CD4-positive, alpha-beta T cell treated with Interleukin-17A for 1 hour (primary cell): Measurements from ENCODE around the gene SORCS2.

Experiments
- DNase-seq: peaks from one replicate; pipeline ENCODE4 v3.0.0-alpha.2; 2020

SORCS2 gene

DNA sequence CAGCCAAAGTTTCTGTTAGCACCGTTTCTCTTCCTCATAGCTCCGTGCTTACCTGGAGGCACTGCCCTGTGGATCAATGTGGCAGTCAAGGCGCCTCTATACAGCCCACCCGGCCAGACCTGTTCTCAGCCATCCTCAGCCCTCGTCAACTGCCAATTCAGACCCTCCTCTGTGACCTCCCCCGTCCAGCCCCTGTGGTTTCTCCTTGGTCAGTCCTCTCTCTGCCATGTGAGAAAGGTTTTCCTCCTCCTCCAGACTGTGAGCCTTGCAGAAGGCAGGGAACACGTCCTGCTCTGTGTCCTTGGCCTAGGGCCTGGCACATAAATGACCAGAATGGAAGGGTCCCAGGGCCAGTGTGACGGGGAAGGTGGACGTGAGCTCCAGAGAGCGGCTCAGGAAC lies 417.0 kb downstream of the SORCS2 start:
- DNase-seq = no peak

DNA sequence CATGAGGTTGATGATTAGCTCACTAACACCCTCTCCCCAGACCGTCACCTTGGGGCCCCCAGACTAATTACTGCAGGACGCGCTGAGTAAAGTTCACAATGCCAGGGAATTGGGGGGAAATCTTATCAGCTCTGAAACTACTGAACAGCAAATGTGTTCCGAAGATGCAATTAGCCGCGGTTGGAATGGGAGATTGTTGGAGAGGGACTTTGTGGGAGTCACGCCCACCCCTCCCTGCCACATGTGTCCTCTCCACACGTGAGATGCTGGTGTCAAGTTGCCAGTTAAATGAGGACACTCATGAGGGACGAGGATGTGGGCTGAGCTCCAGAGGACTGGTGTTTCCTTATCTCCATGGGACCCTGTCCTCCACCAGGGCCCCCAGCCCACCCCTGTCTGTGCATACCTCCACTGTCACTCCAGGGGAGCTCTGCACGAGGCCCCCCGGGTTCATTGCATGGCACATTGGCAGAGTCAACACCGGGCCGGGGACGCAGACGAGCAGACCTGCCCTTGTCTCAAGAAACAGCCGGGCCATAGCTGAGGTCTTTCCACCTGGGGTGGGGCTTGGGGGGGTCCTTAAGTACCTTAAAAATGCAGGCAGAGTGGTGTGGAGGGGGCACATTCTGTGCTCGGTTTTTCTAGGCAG lies 417.8 kb downstream of the SORCS2 start:
- DNase-seq = no peak

DNA sequence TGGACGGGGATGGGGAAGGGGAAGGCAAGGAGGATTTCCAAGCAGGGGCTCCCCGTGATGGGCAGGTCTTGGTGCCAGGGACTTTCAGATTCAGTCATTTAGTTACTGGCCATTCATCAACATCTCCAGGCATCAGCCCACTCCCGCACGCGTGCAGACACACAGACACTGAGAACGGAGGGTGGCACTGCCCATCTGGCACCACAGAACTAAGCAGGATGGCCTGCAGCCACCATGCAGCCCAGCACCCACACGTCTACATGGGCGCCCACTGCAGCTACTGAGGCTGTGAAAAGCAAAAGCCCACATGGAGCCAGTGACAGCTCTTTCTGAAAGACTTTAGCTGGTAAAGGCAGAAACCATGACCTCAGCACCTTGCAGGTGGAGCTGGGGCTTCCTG lies 418.5 kb downstream of the SORCS2 start:
- no peak for DNase-seq

DNA sequence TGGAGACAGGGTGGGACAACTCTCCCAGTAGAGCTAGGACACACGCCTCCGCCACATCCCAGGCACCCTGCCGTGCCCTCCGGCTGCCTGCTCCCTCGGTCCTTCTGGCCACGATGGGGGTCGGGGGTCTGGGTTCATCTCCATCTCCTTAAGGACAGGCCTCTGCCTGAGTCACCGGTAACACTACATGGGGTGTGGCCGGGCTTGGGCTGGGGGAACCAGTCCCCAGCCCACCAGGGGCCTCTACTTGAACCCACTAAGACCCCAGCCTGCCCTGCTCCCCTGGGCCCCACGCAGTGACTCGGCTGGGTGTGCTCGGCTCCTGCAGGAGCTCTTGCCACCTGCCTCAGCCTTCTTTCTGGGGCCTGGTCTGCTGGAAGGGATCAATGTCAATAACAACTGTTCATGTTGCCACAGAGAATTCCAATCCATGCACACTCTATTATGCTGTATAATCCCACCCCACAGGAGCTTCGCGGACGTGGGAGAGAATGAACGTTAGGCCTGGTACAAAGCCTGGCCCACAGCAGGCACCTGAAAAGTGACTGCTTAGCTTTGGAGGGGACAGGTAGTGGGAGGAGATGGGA lies 420.1 kb downstream of the SORCS2 start:
- DNase-seq = no peak

DNA sequence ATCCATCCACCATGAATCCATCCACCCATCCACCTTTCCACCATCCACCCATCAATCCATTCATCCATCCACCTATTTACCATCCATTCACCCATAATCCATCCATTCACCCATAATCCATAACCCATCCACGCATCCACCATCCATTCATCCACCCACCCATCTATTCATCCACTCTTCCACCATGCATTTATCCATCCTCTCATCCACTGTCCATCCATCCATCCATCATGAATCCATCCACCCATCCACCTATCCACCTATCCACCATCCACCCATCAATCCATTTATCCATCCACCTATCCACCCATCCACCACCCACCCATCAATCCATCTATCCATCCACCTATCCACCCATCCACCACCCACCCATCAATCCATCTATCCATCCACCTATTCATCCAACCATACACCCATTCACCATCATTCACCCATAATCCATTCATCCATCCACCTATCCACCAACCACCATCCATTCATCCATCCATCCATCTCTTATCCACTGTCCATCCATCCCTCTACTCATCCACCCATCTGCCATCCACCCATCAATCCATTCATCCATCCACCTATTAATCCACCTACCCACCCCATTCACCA lies 422.1 kb downstream of the SORCS2 start:
- DNase-seq = no peak

DNA sequence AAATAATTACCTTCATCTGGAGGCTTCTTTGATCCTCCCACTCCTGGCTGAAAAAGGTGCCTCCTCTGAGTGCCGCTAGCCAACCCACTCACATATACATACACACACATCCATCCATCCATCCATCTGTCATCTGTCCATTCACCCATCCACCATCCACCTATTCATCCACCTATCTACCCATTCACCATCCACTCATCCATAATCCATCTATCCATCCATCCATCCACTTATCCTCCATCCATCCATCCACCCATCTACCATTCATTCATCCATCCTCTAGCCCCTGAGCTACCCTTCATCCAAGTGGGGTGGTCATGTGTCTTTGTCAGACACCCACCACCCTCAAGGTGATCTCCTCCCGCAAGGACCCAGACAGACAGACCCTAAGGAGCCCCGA lies 423.9 kb downstream of the SORCS2 start:
- no peak for DNase-seq

DNA sequence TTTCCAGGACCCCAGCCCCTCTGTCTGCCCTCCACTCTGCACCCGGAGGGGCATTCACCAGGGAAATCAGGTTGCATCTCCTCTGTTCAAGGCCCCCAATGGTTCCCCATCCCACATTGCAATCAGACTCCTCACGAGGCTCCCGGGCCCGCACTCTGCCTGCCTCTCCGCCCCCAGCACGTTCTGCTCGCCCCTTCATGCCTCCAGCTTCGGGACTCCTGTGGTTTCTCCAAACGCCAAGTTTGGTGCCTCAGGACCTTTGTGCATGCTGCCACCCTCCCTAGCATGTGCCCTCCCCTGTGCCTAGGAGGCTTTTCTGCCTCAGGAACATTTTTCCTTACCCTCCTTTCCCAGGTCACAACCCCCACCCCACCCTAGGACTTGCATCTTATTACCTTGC lies 426.0 kb downstream of the SORCS2 start:
- no peak for DNase-seq

DNA sequence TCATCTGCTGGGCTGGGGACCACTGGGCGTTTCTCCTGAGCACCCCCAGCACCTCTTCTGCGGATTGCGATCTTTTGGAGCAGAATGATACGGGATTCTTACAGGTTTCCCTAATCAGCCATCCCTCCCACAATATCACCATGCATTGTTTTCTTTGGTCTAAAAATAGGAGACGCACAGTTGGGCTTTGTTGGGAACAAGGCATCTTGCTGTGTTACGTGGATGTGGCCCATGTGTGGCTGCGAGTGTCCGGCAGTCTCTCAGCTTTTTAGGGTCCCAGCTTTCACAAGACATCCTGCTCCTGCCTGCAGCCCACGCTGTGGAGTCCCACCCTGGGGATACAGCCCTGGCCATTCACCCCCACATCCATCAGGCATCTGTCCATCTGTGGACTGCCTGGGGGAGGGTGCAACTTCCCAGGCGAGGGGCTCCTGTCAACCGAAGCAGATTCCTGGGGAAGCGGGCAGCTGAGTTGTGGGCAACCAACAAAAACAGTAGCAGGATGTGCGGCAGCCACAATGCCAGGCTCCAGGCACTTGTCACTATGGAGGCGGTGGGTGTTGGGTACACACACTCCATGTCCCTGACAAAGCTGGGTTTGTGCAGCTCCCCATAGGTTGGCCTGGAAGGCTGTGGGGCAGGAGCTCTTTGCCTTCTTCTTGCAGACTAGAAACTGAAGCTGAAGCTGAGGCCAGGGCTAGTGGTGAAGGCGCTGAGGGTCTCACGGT lies 427.9 kb downstream of the SORCS2 start:
- DNase-seq = no peak

DNA sequence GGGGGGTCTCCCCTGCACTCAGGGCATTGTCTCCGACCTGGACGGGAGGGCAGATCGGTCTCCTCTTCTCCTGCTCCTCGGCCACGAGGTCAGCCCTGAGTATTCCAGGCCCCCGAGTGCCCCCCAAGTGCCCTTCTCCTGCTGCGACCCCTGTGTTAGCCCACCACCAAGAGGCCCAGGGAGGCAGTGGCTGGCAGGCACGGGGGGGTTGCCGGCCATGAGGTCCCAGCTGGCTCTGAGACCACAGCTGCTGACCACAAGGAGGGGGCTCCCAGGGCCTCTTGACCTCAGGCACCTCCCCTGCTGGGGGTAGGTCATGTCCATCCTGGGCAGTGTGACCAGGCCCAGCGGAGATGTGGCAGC lies 428.5 kb downstream of the SORCS2 start:
- no peak for DNase-seq

DNA sequence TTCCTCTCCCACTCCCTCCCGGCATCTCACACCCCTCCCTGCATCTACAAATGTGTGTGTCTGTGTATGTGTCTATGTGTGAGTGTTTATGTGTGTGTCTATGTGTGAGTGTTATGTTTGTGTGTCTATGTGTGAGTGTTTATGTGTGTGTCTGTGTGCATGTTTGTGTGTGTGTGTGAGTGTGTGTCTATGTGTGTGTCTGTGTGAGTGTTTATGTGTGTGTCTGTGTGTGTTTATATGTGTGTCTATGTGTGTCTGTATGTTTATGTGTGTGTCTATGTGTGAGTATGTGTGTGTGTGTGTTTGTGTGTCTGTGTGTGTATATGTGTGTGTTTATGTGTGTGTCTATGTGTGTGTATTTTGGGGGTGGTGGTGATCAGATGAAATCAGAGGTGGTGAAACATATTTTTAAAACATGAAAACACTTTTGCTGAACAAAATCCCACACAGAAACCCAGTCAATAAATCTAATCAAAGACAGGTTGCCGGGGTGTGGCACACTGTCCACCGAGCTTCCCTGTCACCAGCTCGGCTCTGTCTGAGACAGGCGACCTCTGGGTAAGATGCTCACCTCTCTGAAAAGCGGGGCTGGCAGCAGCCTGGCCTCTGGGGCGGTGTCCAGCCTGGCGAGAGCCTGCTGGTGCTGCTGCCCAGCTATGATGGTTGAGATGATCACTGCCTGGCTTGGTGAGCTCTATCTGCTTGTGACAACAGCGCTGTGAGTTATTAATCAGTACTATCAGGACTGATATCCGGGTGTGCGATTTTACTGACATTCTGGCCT lies 429.1 kb downstream of the SORCS2 start:
- DNase-seq = no peak

DNA sequence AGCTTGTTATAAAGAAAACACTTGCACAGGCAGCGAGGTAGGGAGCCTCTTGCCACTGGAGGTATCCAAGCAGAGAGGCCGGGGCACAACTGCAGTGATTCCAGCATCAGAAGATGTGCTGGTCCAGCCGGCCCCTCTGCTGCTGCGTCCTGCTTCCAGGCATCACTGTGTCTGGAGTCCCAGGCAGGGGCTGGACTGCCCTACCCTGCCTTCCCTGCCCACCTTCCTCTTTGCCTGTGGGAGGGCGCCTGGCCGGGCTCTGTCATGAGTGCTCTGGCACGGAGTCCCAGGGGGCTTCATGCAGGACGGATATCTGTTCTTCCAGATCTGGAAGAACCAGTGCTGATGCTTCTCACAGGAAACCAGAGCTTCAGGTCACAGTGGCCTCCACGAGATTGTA lies 430.0 kb downstream of the SORCS2 start:
- no peak for DNase-seq

DNA sequence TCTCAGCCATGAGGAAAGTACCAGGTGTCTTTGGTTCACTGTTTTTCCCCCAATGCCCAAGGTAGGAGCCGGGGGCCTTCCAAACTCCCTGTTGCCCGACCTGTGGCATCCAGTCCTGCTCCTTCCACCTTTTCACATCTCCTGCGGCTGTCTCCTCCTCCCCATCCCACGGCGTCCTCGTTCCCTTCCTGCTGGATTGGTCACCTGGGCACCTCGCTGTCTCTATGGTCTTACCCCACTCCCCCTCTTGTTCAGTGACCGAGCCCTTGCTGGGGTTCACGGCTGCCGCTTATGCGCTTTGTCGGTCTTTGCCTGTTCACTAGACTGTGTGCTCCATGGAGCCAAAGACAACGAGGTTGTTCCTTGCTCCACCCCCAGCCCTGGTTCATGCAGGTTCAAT lies 431.1 kb downstream of the SORCS2 start:
- DNase-seq = no peak

DNA sequence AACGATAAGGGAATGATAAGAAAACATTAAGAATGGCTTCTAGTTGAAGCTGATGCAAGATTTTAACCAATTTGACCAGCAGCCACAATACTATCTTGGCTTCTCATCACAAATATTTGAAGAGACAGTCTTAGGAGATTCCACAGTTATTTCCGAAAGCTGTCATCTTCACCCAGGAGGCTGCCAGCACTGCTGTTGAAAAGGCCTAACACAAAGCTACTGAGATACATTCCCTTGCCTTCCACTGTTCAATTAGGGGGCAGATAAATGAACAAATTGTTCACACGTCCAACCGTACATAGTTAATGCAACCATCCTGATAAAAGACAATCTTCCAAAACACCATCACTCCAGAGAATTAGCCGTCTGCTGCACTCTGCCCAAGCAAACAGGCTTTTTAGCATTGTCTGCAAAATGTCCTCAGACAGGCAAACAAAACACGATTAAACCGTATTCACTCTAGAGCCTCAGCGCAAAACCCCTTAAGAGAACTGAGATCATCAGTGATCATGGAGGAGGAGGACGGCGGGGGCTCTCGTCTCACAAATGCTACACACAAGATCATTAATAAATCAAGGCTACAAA lies 432.1 kb downstream of the SORCS2 start:
- DNase-seq = no peak

DNA sequence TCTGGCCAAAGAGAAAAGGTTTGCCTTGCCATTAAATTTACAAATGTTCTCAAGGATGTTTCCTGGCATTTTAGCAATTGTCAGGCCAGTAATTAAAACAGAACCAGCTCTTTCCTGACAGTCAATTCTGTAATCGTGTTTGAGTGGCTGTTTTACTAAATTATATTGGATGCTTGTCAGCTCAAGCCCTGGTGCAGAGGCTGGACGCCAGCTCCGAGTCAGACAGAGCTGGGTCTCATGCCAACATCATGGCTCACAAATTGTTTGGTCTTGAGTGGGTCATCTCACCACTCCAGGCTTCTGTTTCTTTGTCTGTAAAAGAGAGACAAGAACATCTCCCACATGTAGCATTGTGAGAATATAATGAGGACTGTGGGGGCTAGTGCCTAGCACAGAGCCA lies 432.7 kb downstream of the SORCS2 start:
- DNase-seq = no peak

DNA sequence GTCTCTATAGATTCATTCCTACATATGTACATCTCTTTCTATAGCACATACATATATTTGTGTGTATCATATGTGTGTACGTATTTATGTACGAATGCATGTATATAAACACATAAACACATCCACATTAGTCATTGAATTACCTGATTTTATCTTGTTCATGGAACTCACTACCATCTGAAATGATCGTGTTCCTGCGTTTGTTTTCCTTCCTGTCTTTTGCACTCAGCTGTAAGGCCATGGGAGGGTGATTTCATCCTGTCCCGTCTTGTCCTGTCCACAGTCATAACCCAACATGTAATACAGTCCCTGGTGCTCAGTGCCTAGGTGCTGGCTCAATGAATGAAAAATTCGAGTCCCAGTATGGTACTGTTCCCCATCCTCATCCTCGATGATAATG lies 434.2 kb downstream of the SORCS2 start:
- no peak for DNase-seq

DNA sequence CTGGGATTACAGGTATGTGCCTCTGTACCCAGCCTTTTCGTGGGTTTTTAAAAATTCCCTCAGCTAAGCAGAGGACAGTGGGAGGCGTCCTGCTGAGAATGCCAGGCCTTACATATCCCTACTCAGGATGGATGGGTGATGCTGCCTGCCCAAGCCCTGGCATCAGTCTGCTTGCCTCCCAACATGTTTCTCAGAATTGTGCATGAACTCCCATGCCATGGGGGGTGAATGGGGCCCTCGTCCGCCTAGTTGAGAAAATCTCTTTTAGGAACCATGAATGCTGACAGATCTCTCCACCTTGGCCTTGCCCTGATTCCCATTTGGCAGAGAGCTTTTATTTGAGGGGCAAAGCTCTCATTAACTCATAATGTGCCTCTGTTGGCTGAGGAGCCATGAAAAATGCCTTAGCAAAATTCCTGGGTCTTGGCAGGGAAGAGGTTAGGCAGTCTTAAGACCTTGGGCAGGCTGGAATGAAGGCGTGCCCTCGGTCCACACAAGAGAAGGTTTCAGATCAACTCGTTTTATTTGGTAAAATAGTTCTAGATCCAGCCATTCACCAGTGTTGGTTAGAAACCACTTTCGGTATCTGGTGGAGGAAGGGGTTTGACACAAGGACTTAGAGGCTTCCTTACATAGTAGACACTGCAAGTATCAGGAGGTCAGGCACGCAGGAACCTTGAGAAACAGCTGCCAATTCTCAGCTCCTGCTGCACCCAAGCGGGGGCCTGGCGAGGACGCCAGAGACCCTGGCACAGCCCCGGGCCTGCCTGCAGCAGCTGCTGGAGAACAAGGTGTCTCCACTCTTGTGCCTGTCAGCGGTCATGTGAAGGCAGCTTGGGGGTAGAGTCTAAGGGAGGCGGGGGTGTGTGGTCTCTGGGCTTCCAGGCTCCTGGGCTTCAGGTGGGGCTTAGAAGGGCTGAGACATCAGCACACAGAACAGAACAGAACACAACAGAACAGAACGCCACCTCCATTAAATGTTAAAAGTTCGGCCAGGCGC lies 435.2 kb downstream of the SORCS2 start:
- DNase-seq = no peak

DNA sequence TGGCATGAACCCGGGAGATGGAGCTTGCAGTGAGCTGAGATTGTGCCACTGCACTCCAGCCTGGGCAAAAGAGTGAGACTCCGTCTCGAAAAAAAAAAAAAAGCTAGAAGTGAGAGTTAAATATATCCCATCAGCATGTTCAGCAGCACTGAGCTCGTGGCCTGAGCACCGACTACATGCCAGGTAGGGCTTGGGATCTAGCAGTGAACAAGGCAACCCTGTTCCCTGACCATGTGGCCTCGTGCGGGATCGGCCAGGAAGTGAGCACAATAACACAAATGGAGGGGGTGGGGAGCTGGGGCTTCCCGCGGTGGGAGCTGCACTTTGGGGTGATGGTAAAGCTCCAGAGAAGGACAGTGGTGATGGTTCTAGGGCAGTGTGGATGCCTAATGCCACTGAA lies 436.1 kb downstream of the SORCS2 start:
- DNase-seq = no peak

DNA sequence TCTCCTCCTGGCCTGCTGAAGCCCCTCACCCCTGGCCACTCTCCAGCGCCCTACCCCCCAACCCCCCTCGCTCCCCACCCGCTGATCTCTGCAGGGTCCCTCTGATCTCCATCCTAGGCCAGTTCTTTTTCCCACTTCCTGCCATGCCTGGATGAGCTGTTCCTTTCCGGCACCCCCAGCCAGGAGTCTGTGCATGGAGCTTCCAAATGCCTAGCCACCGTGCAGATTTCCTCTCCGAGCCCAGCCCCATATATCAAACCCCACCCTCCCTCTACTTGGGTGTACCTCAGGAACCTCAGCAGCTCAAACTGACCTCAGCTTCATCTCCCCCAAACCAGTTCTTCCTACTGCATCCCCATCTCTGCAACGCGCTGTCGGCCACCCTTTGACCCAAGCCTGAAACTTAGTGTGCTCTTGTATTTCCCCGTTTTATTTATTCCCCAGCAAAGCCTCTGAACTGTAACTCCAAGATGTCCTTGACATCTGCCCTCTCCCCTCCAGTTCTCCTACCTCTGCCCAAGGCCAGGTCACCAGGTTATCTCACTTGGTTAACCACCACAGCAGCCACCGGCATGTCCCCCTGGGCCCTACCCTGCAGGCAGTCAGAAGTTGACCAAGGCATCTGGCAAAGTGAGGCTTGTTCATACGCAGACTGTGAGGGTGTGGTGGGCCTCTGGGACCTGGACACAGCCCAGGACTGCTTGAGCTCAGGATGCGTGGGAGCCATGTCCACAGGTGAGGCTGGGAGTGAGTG lies 437.3 kb downstream of the SORCS2 start:
- no peak for DNase-seq

DNA sequence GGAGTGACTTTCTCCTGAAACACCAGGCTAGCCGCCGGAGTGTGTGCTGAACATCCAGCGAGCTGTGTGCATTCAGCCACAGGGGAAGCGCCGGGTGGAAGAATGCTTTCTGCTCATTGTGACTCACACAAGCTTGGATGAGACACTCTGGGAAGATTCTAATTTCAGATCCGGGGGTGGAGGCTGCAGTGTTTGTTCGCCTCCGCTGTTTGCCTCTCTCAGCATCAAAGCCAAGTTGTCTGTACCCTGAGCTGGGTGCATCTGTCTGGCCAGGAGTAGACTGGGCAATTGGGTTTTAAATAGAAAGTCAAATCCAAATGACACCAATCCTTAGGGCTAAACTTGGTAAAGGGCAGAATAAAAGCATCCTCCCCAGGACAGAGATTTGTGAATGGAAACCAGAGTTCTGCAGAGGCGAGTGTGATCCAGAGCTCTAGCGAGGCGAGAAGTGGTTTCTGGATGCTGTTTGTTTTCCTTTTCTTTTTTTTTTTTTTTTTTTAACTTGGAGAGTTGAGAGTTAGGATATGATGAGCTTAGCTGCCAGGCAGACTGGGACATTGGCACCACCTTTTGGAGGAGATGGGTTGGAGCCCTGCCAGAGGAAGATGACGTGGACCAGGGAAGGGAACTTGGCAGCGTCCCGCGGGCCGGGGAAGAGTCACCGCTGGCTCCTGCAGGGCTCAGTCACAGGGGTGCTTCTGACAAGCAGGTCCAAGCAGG lies 438.4 kb downstream of the SORCS2 start:
- DNase-seq = no peak
